HepG2 (cell line): ENCODE results near the gene PRR36. TPM values are rescaled to one million over a fixed set of nuclear protein-coding genes. Genes with fewer than 3 reads are reported as not detected.

Source experiments
- ATF7 ChIP-seq, 2 experiments: fragments of 450-650 bp in 1 of 2; sonication (generic) in 1 of 2; formaldehyde crosslinking in 1 of 2; IDR thresholded peaks; 2 replicates each; pipeline versions ENCODE4 v1.4.0 to v1.6.1; 2016 to 2020; ENCODE audit warnings: antibody characterized with exemption in 1 of 2, mild to moderate bottlenecking in 1 of 2, missing genetic modification reagents in 1 of 2
- CC2D1A ChIP-seq: sonication (generic); formaldehyde crosslinking; IDR thresholded peaks from 2 replicates; pipeline ENCODE4 v1.8.1; 2023; ENCODE audit warnings: mild to moderate bottlenecking, missing genetic modification reagents
- DPF2 ChIP-seq: sonication (generic); formaldehyde crosslinking; IDR thresholded peaks from 2 replicates; pipeline ENCODE4 v1.4.0; 2020; ENCODE audit warnings: mild to moderate bottlenecking, low read depth, missing genetic modification reagents, borderline replicate concordance
- HNRNPUL1 ChIP-seq: fragments of 200-400 bp; formaldehyde crosslinking; IDR thresholded peaks from 2 replicates; pipeline ENCODE4 v1.6.1; 2017; ENCODE audit warnings: low read depth, mild to moderate bottlenecking, low read length, moderate library complexity
- IRX3 ChIP-seq: sonication (generic); formaldehyde crosslinking; IDR thresholded peaks from 2 replicates; pipeline ENCODE4 v1.8.1; 2023; ENCODE audit warnings: mild to moderate bottlenecking, low read depth, missing genetic modification reagents, borderline replicate concordance
- MIER2 ChIP-seq: IDR thresholded peaks from 2 replicates; pipeline ENCODE4 v1.6.1; 2016; ENCODE audit warnings: missing biosample characterization, missing genetic modification reagents
- MXD4 ChIP-seq: IDR thresholded peaks from 2 replicates; pipeline ENCODE4 v1.6.1; 2016; ENCODE audit warnings: mild to moderate bottlenecking, missing biosample characterization, missing genetic modification reagents
- PHF20 ChIP-seq: sonication (generic); formaldehyde crosslinking; IDR thresholded peaks from 2 replicates; pipeline ENCODE4 v1.5.0; 2020; ENCODE audit warnings: mild to moderate bottlenecking, missing genetic modification reagents
- RAD21 ChIP-seq: fragments of 450-650 bp; formaldehyde crosslinking; IDR thresholded peaks from 2 replicates; pipeline ENCODE4 v1.5.0; 2020; ENCODE audit warnings: mild to moderate bottlenecking
- RBAK ChIP-seq: sonication (generic); formaldehyde crosslinking; IDR thresholded peaks from 2 replicates; pipeline ENCODE4 v1.5.1; 2020; ENCODE audit warnings: mild to moderate bottlenecking, missing genetic modification reagents
- REXO4 ChIP-seq: sonication (generic); formaldehyde crosslinking; IDR thresholded peaks from 2 replicates; pipeline ENCODE4 v1.8.0; 2022; ENCODE audit warnings: missing genetic modification reagents, mild to moderate bottlenecking, borderline replicate concordance
- TARDBP ChIP-seq: sonication (generic); formaldehyde crosslinking; IDR thresholded peaks from 2 replicates; pipeline ENCODE4 v1.8.0; 2022; ENCODE audit warnings: mild to moderate bottlenecking, missing genetic modification reagents
- YEATS2 ChIP-seq: sonication (generic); formaldehyde crosslinking; IDR thresholded peaks from 2 replicates; pipeline ENCODE4 v1.4.0; 2020; ENCODE audit warnings: missing genetic modification reagents, borderline replicate concordance
- ZBTB40 ChIP-seq, 2 experiments: fragments of 450-650 bp in 1 of 2; sonication (generic) in 1 of 2; formaldehyde crosslinking in 1 of 2; IDR thresholded peaks; 2 replicates each; pipeline versions ENCODE4 v1.6.1 to v1.8.0; 2016 to 2022; ENCODE audit warnings: antibody characterized with exemption in 1 of 2, mild to moderate bottlenecking in 1 of 2, missing genetic modification reagents in 1 of 2
- ZNF224 ChIP-seq: sonication (generic); formaldehyde crosslinking; IDR thresholded peaks from 2 replicates; pipeline ENCODE4 v1.5.0; 2020; ENCODE audit warnings: mild to moderate bottlenecking, missing genetic modification reagents
- ZNF264 ChIP-seq: sonication (generic); formaldehyde crosslinking; IDR thresholded peaks from 2 replicates; pipeline ENCODE4 v1.4.0; 2020; ENCODE audit warnings: missing genetic modification reagents
- ZNF350 ChIP-seq: sonication (generic); formaldehyde crosslinking; IDR thresholded peaks from 2 replicates; pipeline ENCODE4 v1.4.0; 2020; ENCODE audit warnings: mild to moderate bottlenecking, low read depth, missing genetic modification reagents, borderline replicate concordance
- ZNF879 ChIP-seq: sonication (generic); formaldehyde crosslinking; IDR thresholded peaks from 2 replicates; pipeline ENCODE4 v1.8.1; 2023; ENCODE audit warnings: missing genetic modification reagents
- ZSCAN5A ChIP-seq: sonication (generic); formaldehyde crosslinking; IDR thresholded peaks from 2 replicates; pipeline ENCODE4 v1.8.0; 2022; ENCODE audit warnings: mild to moderate bottlenecking, missing genetic modification reagents, borderline replicate concordance
- polyA plus RNA-seq, 8 experiments: library from polyadenylated mRNA; depleted of rRNA in 3 of 8; stranded (reverse) in 7 of 8; unstranded in 1 of 8; fragments of >200 nt; fragmentation: Illumina TruSeq in 4 of 8; extraction: Trizol in 4 of 8; gene quantifications; 2 replicates each; pipeline versions ENCODE4 v1.2.1 to v1.2.3, GENCODE V29; 2011 to 2016; ENCODE audit warnings: low read depth in 4 of 8, missing spikeins in 1 of 8, mixed read lengths in 1 of 8; ENCODE audit not compliant: insufficient read depth in 1 of 8
- total RNA-seq, 5 experiments: library from RNA; depleted of rRNA; stranded (reverse); fragments of >200 nt; fragmentation: Illumina TruSeq; extraction: Trizol; gene quantifications; 2 replicates each; pipeline ENCODE4 v1.2.3, GENCODE V29; 2016; ENCODE audit warnings: low read depth in 1 of 5

Gene PRR36
- total and polyA plus RNA-seq, 2 of the 13 experiments (the other 11 are each of a cell fraction or from before 2014, with no cell fraction given): 0.07 to 0.17 TPM

DNA sequence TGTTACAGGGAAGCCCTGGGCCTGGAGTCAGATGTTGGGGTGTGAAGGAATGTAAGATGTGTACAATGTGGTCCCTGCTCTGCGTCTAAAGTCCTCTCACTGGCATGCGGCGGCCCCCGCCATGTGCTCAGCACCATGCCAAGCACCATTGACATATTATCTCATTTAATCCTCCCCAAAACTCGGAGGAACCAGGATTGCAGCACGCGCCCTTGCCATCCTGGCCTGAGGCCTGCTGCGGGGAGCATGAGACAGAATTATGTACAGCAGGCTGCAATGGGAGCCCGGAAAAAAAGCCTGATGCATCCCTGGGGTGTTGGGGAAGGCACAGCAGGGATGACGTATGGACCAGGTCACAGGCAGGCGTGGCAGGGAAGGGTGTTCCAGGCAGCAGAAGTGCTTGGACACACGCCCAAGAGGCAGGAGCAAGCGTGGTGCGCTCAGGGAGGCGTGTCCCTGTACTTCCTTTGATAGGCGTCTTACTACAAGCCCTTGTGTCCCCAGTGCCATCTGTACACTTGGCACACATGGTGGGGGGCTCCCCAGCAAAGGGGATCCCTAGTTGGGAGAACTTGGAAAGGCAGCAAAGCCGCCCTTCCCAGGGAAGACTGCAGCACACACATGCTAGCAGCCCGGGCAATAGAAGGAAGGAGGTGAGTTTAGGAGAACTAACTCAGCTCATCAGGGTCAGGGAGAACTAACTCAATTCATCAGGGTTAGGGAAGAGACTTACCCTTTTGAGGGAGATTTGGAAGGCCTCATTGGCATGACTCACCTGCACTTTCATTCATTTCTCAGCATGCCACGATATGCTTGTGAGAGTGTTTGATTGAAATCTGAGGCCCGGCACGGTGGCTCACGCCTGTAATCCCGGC is 40.7 kb downstream of the PRR36 start (continued):
- no peak for TF ChIP-seq ATF7 (IDR thresholded peaks at IDR 0.05)
- TF ChIP-seq ATF7 (CRISPR knock-in tag; IDR thresholded peaks at IDR 0.05): no peak
- TF ChIP-seq YEATS2 (CRISPR knock-in tag): no peak
- TF ChIP-seq RAD21 (CRISPR knock-in tag): no peak
- TF ChIP-seq MIER2 (CRISPR knock-in tag): no peak
- no peak for TF ChIP-seq ZSCAN5A (CRISPR knock-in tag)
- TF ChIP-seq ZNF879 (CRISPR knock-in tag): no peak
- TF ChIP-seq CC2D1A (CRISPR knock-in tag): no peak
- TF ChIP-seq HNRNPUL1: no peak
- no peak for TF ChIP-seq REXO4
- TF ChIP-seq DPF2 (CRISPR knock-in tag): no peak
- no peak for TF ChIP-seq ZBTB40 (IDR thresholded peaks at IDR 0.05)
- TF ChIP-seq ZBTB40 (CRISPR knock-in tag; IDR thresholded peaks at IDR 0.05): 0 out of 2 replicates have a peak, but pooled peaks have one; percentile 57
- TF ChIP-seq ZNF350 (CRISPR knock-in tag): no peak
- no peak for TF ChIP-seq TARDBP (CRISPR knock-in tag)
- TF ChIP-seq PHF20 (CRISPR knock-in tag): no peak
- TF ChIP-seq RBAK (CRISPR knock-in tag): no peak
- no peak for TF ChIP-seq ZNF264 (CRISPR knock-in tag)
- peak; percentile 55; the same call in 1 of the 2 replicates for TF ChIP-seq ZNF224
- TF ChIP-seq MXD4 (CRISPR knock-in tag): no peak
- TF ChIP-seq IRX3 (CRISPR knock-in tag): no peak
